H9 (cell line): ENCODE results near the gene NAT14. TPM values are rescaled to one million over a fixed set of nuclear protein-coding genes. Genes with fewer than 3 reads are reported as not detected.

Experiments
- DNase-seq: peaks from one replicate; pipeline ENCODE4 v3.0.0-alpha.2; 2017
- H2AFZ ChIP-seq: one replicate; pipeline ENCODE4 v1.6.1; 2013; ENCODE audit warnings: mild to moderate bottlenecking, low read length, control low read depth, moderate library complexity
- H2AK5ac ChIP-seq: 2 replicates; pipeline ENCODE4 v1.6.1; 2013; ENCODE audit warnings: low read length, control low read depth, mixed read lengths; ENCODE audit not compliant: insufficient read length
- H2BK120ac ChIP-seq: one replicate; pipeline ENCODE4 v1.6.1; 2013; ENCODE audit warnings: low read depth, mild to moderate bottlenecking, low read length, control low read depth, inconsistent platforms; ENCODE audit not compliant: poor library complexity, severe bottlenecking
- H2BK12ac ChIP-seq: 2 replicates; pipeline ENCODE4 v1.6.1; 2013; ENCODE audit warnings: low read length, control low read depth, mixed read lengths, low read depth; ENCODE audit not compliant: insufficient read length
- H2BK15ac ChIP-seq: 2 replicates; pipeline ENCODE4 v1.6.1; 2013; ENCODE audit warnings: low read depth, low read length, control low read depth
- H2BK20ac ChIP-seq: one replicate; pipeline ENCODE4 v1.6.1; 2013; ENCODE audit warnings: low read depth, mild to moderate bottlenecking, low read length, control low read depth, inconsistent platforms; ENCODE audit not compliant: poor library complexity, severe bottlenecking
- H2BK5ac ChIP-seq: 2 replicates; pipeline ENCODE4 v1.6.1; 2013; ENCODE audit warnings: low read length, control low read depth, mixed read lengths; ENCODE audit not compliant: insufficient read length
- H3K14ac ChIP-seq: 2 replicates; pipeline ENCODE4 v1.6.1; 2013; ENCODE audit warnings: low read length, control low read depth; ENCODE audit not compliant: insufficient read depth
- H3K18ac ChIP-seq: 2 replicates; pipeline ENCODE4 v1.6.1; 2013; ENCODE audit warnings: low read depth, mild to moderate bottlenecking, mixed read lengths, low read length, control low read depth; ENCODE audit not compliant: insufficient read length
- H3K23ac ChIP-seq: 2 replicates; pipeline ENCODE4 v1.6.1; 2013; ENCODE audit warnings: low read length, control low read depth, mixed read lengths, low read depth; ENCODE audit not compliant: insufficient read length
- H3K23me2 ChIP-seq: 2 replicates; pipeline ENCODE4 v1.6.1; 2013; ENCODE audit warnings: low read depth, mild to moderate bottlenecking, mixed read lengths, low read length, control low read depth; ENCODE audit not compliant: insufficient read length, poor library complexity, severe bottlenecking
- H3K27ac ChIP-seq: 2 replicates; pipeline ENCODE4 v1.5.1; 2013; ENCODE audit warnings: low read length, control low read depth, mixed read lengths, low read depth; ENCODE audit not compliant: insufficient read length
- H3K27me3 ChIP-seq: 2 replicates; pipeline ENCODE4 v1.6.1; 2013; ENCODE audit warnings: low read length, control low read depth, inconsistent platforms; ENCODE audit not compliant: insufficient read depth
- H3K4ac ChIP-seq: 2 replicates; pipeline ENCODE4 v1.6.1; 2013; ENCODE audit warnings: low read depth, mild to moderate bottlenecking, control low read depth, inconsistent platforms, low read length, moderate library complexity
- H3K4me1 ChIP-seq: 2 replicates; pipeline ENCODE4 v1.6.1; 2013; ENCODE audit warnings: low read length, control low read depth, inconsistent platforms; ENCODE audit not compliant: insufficient read depth
- H3K4me2 ChIP-seq: 2 replicates; pipeline ENCODE4 v1.6.1; 2013; ENCODE audit warnings: low read length, control low read depth, mixed read lengths; ENCODE audit not compliant: insufficient read length, insufficient read depth
- H3K56ac ChIP-seq: 2 replicates; pipeline ENCODE4 v1.6.1; 2013; ENCODE audit warnings: low read depth, mild to moderate bottlenecking, mixed read lengths, low read length, control low read depth; ENCODE audit not compliant: insufficient read length
- H3K79me1 ChIP-seq: 2 replicates; pipeline ENCODE4 v1.6.1; 2013; ENCODE audit warnings: low read depth, mild to moderate bottlenecking, moderate library complexity, low read length, control low read depth, inconsistent platforms; ENCODE audit not compliant: insufficient read depth, poor library complexity, severe bottlenecking
- H3K79me2 ChIP-seq: 2 replicates; pipeline ENCODE4 v1.6.1; 2013; ENCODE audit warnings: low read length, control low read depth, inconsistent platforms; ENCODE audit not compliant: insufficient read depth
- H3K9ac ChIP-seq: 2 replicates; pipeline ENCODE4 v1.6.1; 2013; ENCODE audit warnings: low read length, control low read depth, mixed read lengths; ENCODE audit not compliant: insufficient read length; ENCODE audit errors: extremely low read depth
- H3K9me3 ChIP-seq: one replicate; pipeline ENCODE4 v1.6.1; 2013; ENCODE audit warnings: low read depth, low read length, inconsistent platforms; ENCODE audit not compliant: control insufficient read depth
- H3T11ph ChIP-seq: one replicate; pipeline ENCODE4 v1.6.1; 2013; ENCODE audit warnings: mild to moderate bottlenecking, low read length, control low read depth, inconsistent platforms
- H4K20me1 ChIP-seq: one replicate; pipeline ENCODE4 v1.6.1; 2013; ENCODE audit not compliant: control insufficient read depth, insufficient read length, insufficient read depth
- H4K5ac ChIP-seq: 2 replicates; pipeline ENCODE4 v1.6.1; 2013; ENCODE audit warnings: low read depth, mild to moderate bottlenecking, mixed read lengths, low read length, control low read depth; ENCODE audit not compliant: insufficient read length
- H4K8ac ChIP-seq: replicated peaks from 2 replicates; pipeline ENCODE4 v1.6.1; 2013; ENCODE audit warnings: low read length, control low read depth, mixed read lengths, low read depth; ENCODE audit not compliant: insufficient read length
- H4K91ac ChIP-seq: 2 replicates; pipeline ENCODE4 v1.6.1; 2013; ENCODE audit warnings: low read depth, mild to moderate bottlenecking, moderate library complexity, mixed read lengths, low read length, control low read depth; ENCODE audit not compliant: insufficient read length
- H3K27ac Mint-ChIP-seq, 3 experiments: 2 replicates in 2 of 3; 3 replicates in 1 of 3; pipeline ENCODE4 v1.8.0; 2020 to 2021; ENCODE audit warnings: mixed read lengths in 3 of 3, mild to moderate bottlenecking in 1 of 3, moderate library complexity in 1 of 3
- H3K27me3 Mint-ChIP-seq: 2 replicates; pipeline ENCODE4 v1.8.0; 2021; ENCODE audit warnings: low read depth, mild to moderate bottlenecking, moderate library complexity, mixed read lengths
- H3K36me3 Mint-ChIP-seq, 3 experiments: 2 replicates in 2 of 3; 3 replicates in 1 of 3; pipeline ENCODE4 v1.8.0; 2020 to 2021; ENCODE audit warnings: low read depth in 3 of 3, mixed read lengths in 3 of 3; ENCODE audit not compliant: insufficient read depth in 1 of 3
- H3K4me1 Mint-ChIP-seq, 2 experiments: 2 replicates each; pipeline ENCODE4 v1.8.0; 2020; ENCODE audit warnings: mixed read lengths in 2 of 2
- H3K4me3 Mint-ChIP-seq, 2 experiments: 2 replicates in 1 of 2; 3 replicates in 1 of 2; pipeline ENCODE4 v1.8.0; 2020 to 2021; ENCODE audit warnings: mild to moderate bottlenecking in 2 of 2, mixed read lengths in 2 of 2, moderate library complexity in 1 of 2
- H3K9me3 Mint-ChIP-seq, 2 experiments: 2 replicates in 1 of 2; 3 replicates in 1 of 2; pipeline ENCODE4 v1.8.0; 2020; ENCODE audit warnings: mild to moderate bottlenecking in 2 of 2, mixed read lengths in 2 of 2, moderate library complexity in 1 of 2
- CTCF ChIP-seq: fragments of 200-600 bp; sonication (generic); conservative IDR thresholded peaks from 3 replicates; pipeline ENCODE4 v1.8.0; 2021; ENCODE audit warnings: antibody characterized with exemption, mild to moderate bottlenecking
- WGBS: extraction: QIAGEN DNeasy Blood & Tissue Kit; methylation state at CpG from one replicate; pipeline ENCODE4 v1.1.7; 2013; ENCODE audit warnings: missing lambda C conversion rate, low lambda C conversion rate, mixed read lengths; ENCODE audit not compliant: insufficient read length; ENCODE audit errors: extremely low coverage; 5-methylcytosine and 5-hydroxymethylcytosine counted together
- total RNA-seq: library from RNA; stranded (reverse); gene quantifications from 2 replicates; pipeline ENCODE4 v1.2.1, GENCODE V29; 2021

The NAT14 gene
- total RNA-seq, 1 experiment from 2014 or later = 51.2 TPM

GRCh38 chr19:55460670-55461258 lies 24.2 kb upstream of the NAT14 start:
- Histone ChIP-seq H2BK120ac (no peak overlapping the region), H4K5ac (no peak overlapping the region), H3T11ph (no peak overlapping the region), H2AK5ac (no peak overlapping the region), H3K4me2 (peak overlapping the region; percentile 43), H3K9me3 (no peaks in the 10 kb centered on the region), H3K14ac (no peak overlapping the region), H4K8ac (no peak overlapping the region), H3K27me3 (no peaks in the 10 kb centered on the region), H2BK15ac (no peak overlapping the region), H4K91ac (no peak overlapping the region), H2AFZ (no peak overlapping the region), H3K4me1 (peaks cover 5% of the 10 kb centered on the region; the same call in 1 of the 2 replicates), H3K9ac (no peak overlapping the region), H4K20me1 (no peaks in the 10 kb centered on the region), H2BK20ac (no peak overlapping the region), H3K4ac (no peak overlapping the region), H2BK5ac (no peak overlapping the region), H3K79me1 (no peaks in the 10 kb centered on the region), H2BK12ac (no peak overlapping the region), H3K27ac (no peak overlapping the region), H3K56ac (no peak overlapping the region), H3K23ac (no peak overlapping the region), H3K18ac (no peak overlapping the region), H3K23me2 (peaks cover 5% of the 10 kb centered on the region), H3K79me2 (0 out of 2 replicates have a peak, but pooled peaks cover 4% of the 10 kb centered on the region)
- no CpG with 5 or more reads among the region's 24 CpGs for WGBS
- H3K4me1 Mint-ChIP-seq = peaks cover 19 to 34% of the 10 kb centered on the region in 2 experiments
- H3K9me3 Mint-ChIP-seq = 0 out of 5 replicates have a peak, but pooled peaks cover 0 to 3% of the 10 kb centered on the region in 2 experiments
- no peak for TF ChIP-seq CTCF
- H3K27ac Mint-ChIP-seq = peak overlapping the region; percentile 83 to 92 (median 89); a peak in 6 of 7 replicates
- H3K27me3 Mint-ChIP-seq = peaks cover 7% of the 10 kb centered on the region
- H3K36me3 Mint-ChIP-seq = peaks cover 5 to 8% (median 8%) of the 10 kb centered on the region in 3 experiments; a peak in 6 of 7 replicates
- peak overlapping the region; percentile 84 to 90 for H3K4me3 Mint-ChIP-seq
- peak; percentile 95 for DNase-seq
